Stimulated activated CD8-positive, alpha-beta memory T cell treated with anti-CD3 and anti-CD28 coated beads, Interleukin-12 subunit alpha, Interleukin-12 subunit beta, amount 100 ng/mL, for 24 hours (primary cell): ENCODE results near the gene TMEM52.
A peak's percentile ranks its signal among the peaks of the same experiment; 100 is the strongest.
"Not testable (repeated sequence)": the region's sequence is repeated elsewhere in the genome, so short reads cannot be mapped to it uniquely, and the experiment has no call there.

ENCODE experiments used
- DNase-seq: peaks from one replicate; pipeline ENCODE4 v3.0.0-alpha.2; 2020; ENCODE audit errors: extremely low read depth

TMEM52 gene

GRCh38 chr1:1946540-1946939 lies 27.5 kb upstream of the TMEM52 start:
- DNase-seq = no peak

GRCh38 chr1:1945782-1946393 lies 26.8 kb upstream of the TMEM52 start:
- DNase-seq = no peak

GRCh38 chr1:1943834-1944570 lies 24.9 kb upstream of the TMEM52 start:
- DNase-seq = peak; percentile 16

- DNase-seq = no peak
Measured at GRCh38 chr1:1942753-1943656, 23.9 kb upstream of the TMEM52 start.

GRCh38 chr1:1941868-1942752 lies 23.0 kb upstream of the TMEM52 start:
- DNase-seq = no peak

- DNase-seq = no peak
Measured at GRCh38 chr1:1941211-1941841, 22.2 kb upstream of the TMEM52 start.

GRCh38 chr1:1940123-1940425 lies 21.0 kb upstream of the TMEM52 start:
- no peak for DNase-seq

GRCh38 chr1:1939296-1940122 lies 20.4 kb upstream of the TMEM52 start:
- no peak for DNase-seq

- no peak for DNase-seq
Measured at GRCh38 chr1:1938613-1939295, 19.7 kb upstream of the TMEM52 start.

GRCh38 chr1:1938276-1938573 lies 19.1 kb upstream of the TMEM52 start:
- DNase-seq = no peak

GRCh38 chr1:1937549-1938275 lies 18.6 kb upstream of the TMEM52 start:
- no peak for DNase-seq

- DNase-seq = no peak
Measured at GRCh38 chr1:1937061-1937460, 18.0 kb upstream of the TMEM52 start.

GRCh38 chr1:1934848-1935247 lies 15.8 kb upstream of the TMEM52 start:
- not testable (repeated sequence) for DNase-seq

GRCh38 chr1:1929639-1930545 lies 10.8 kb upstream of the TMEM52 start:
- DNase-seq = no peak

- no peak for DNase-seq
Measured at GRCh38 chr1:1929102-1929638, 10.1 kb upstream of the TMEM52 start.

GRCh38 chr1:1928231-1929101 lies 9.4 kb upstream of the TMEM52 start:
- DNase-seq = no peak

- DNase-seq = no peak
Measured at GRCh38 chr1:1927751-1928150, 8.7 kb upstream of the TMEM52 start.
